ENCODE results near the gene PGA5. TPM values are rescaled to one million over a fixed set of nuclear protein-coding genes. Genes with fewer than 3 reads are reported as not detected.
A peak's percentile ranks its signal among the peaks of the same experiment; 100 is the strongest.

Gene PGA5
- total and polyA plus RNA-seq, 9 of the 15 experiments (the other 6 are each of a cell fraction or from before 2014, with no cell fraction given), result not detected

- TF ChIP-seq, protein P1, sequence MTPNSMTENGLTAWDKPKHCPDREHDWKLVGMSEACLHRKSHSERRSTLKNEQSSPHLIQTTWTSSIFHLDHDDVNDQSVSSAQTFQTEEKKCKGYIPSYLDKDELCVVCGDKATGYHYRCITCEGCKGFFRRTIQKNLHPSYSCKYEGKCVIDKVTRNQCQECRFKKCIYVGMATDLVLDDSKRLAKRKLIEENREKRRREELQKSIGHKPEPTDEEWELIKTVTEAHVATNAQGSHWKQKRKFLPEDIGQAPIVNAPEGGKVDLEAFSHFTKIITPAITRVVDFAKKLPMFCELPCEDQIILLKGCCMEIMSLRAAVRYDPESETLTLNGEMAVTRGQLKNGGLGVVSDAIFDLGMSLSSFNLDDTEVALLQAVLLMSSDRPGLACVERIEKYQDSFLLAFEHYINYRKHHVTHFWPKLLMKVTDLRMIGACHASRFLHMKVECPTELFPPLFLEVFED (CRISPR knock-in tag; conservative IDR thresholded peaks at IDR 0.05), result 0 out of 2 replicates have a peak, but pooled peaks have one; percentile 19
- TF ChIP-seq JUND (IDR thresholded peaks at IDR 0.05; ENCODE audit: borderline replicate concordance, low read depth, low read length) (peak; percentile 84), JUND (tag; IDR thresholded peaks at IDR 0.05; ENCODE audit: borderline replicate concordance, low read depth, low read length) (peak; percentile 41; the same call in 1 of the 3 replicates), USF2 (CRISPR knock-in tag; IDR thresholded peaks at IDR 0.05) (no peak), SMAD2 (IDR thresholded peaks at IDR 0.05; ENCODE audit: low read depth, low read length) (no peak), XRCC5 (IDR thresholded peaks at IDR 0.05; ENCODE audit: low read depth, low read length) (0 out of 2 replicates have a peak, but pooled peaks have one; percentile 20), ZBTB7A (IDR thresholded peaks at IDR 0.05; ENCODE audit: borderline replicate concordance, control insufficient read depth, low read depth, low read length) (peak; percentile 73; the same call in 1 of the 2 replicates), CBX1 (IDR thresholded peaks at IDR 0.05; ENCODE audit: low read depth) (no peak), POLR2A (conservative IDR thresholded peaks at IDR 0.05) (peak; percentile 61), TRIM28 (IDR thresholded peaks at IDR 0.05) (no peak), MEIS2 (IDR thresholded peaks at IDR 0.05; ENCODE audit: partially characterized antibody) (peak; percentile 99), ZNF41 (CRISPR knock-in tag; conservative IDR thresholded peaks at IDR 0.05) (no peak), KDM5B (IDR thresholded peaks at IDR 0.05; ENCODE audit: insufficient replicate concordance, low read depth, low read length) (peak; percentile 23), ZSCAN29 (IDR thresholded peaks at IDR 0.05) (no peak), NR4A1 (CRISPR knock-in tag; IDR thresholded peaks at IDR 0.05) (peak; percentile 11; the same call in 1 of the 2 replicates), NR4A1 (tag; IDR thresholded peaks at IDR 0.05) (no peak; the same call in 1 of the 2 replicates), PRDM10 (IDR thresholded peaks at IDR 0.05; ENCODE audit: partially characterized antibody) (peak; percentile 50), TOE1 (IDR thresholded peaks at IDR 0.05; ENCODE audit: borderline replicate concordance) (peak; percentile 51), TOE1 (CRISPR knock-in tag; IDR thresholded peaks at IDR 0.05; ENCODE audit: borderline replicate concordance, low read depth) (no peak), E4F1 (CRISPR knock-in tag; IDR thresholded peaks at IDR 0.05; ENCODE audit: borderline replicate concordance) (no peak), FOSL1 (tag; conservative IDR thresholded peaks at IDR 0.05) (peak; percentile 88)
Observed at GRCh38 chr11:61287338-61287977, 46.5 kb downstream of the PGA5 start (continued).

All from K562 (cell line).